GM19455 (cell line): ENCODE data around the gene AASS.

Experiments
- ATAC-seq: cut with Tn5 transposase; IDR thresholded peaks from one replicate; pipeline ENCODE4 v1.9.1; 2021; ENCODE audit not compliant: unreplicated experiment

AASS gene

GRCh38 chr7:122123746-122124145, 20.3 kb downstream of the AASS start:
- ATAC-seq, result no peak

- ATAC-seq, result no peak
Observed at GRCh38 chr7:122118757-122119156, 25.3 kb downstream of the AASS start.

GRCh38 chr7:122103064-122103463, 41.0 kb downstream of the AASS start:
- no peak for ATAC-seq

- no peak for ATAC-seq
Observed at GRCh38 chr7:122100021-122100420, 44.0 kb downstream of the AASS start.

GRCh38 chr7:122095642-122096041, 48.4 kb downstream of the AASS start:
- no peak for ATAC-seq

- ATAC-seq, result no peak
Observed at GRCh38 chr7:122094549-122094948, 49.5 kb downstream of the AASS start.

GRCh38 chr7:122092964-122093797, 50.9 kb downstream of the AASS start:
- ATAC-seq, result peak; percentile 91

- no peak for ATAC-seq
Observed at GRCh38 chr7:122082670-122083069, 61.4 kb downstream of the AASS start.

- no peak for ATAC-seq
Observed at GRCh38 chr7:122082160-122082559, 61.9 kb downstream of the AASS start.

GRCh38 chr7:122073635-122074034, 70.4 kb downstream of the AASS start:
- no peak for ATAC-seq

GRCh38 chr7:122072924-122073599, 71.0 kb downstream of the AASS start:
- ATAC-seq, result no peak

- no peak for ATAC-seq
Observed at GRCh38 chr7:122072272-122072671, 71.8 kb downstream of the AASS start.

- ATAC-seq, result no peak
Observed at GRCh38 chr7:122070834-122071233, 73.2 kb downstream of the AASS start.

GRCh38 chr7:122070062-122070461, 74.0 kb downstream of the AASS start:
- no peak for ATAC-seq

- ATAC-seq, result no peak
Observed at GRCh38 chr7:122068999-122069398, 75.0 kb downstream of the AASS start.

- ATAC-seq, result no peak
Observed at GRCh38 chr7:122068046-122068445, 76.0 kb downstream of the AASS start.

- ATAC-seq, result no peak
Observed at GRCh38 chr7:122067077-122067476, 77.0 kb downstream of the AASS start.

- ATAC-seq, result no peak
Observed at GRCh38 chr7:122064971-122065370, 79.1 kb downstream of the AASS start.

- ATAC-seq, result no peak
Observed at GRCh38 chr7:122063146-122063545, 80.9 kb downstream of the AASS start.

- ATAC-seq, result no peak
Observed at GRCh38 chr7:122059542-122059941, 84.5 kb downstream of the AASS start.

GRCh38 chr7:122056977-122057376, 87.1 kb downstream of the AASS start:
- ATAC-seq, result no peak

GRCh38 chr7:122055073-122055472, 89.0 kb downstream of the AASS start:
- ATAC-seq, result no peak
